Measurements from ENCODE around the gene B3GALT5.

Gene B3GALT5

GRCh38 chr21:39648879-39649278 lies 36.1 kb downstream of the B3GALT5 start:
- no peak for DNase-seq

GRCh38 chr21:39649526-39649925 lies 36.8 kb downstream of the B3GALT5 start:
- no peak for DNase-seq

GRCh38 chr21:39650306-39650705 lies 37.6 kb downstream of the B3GALT5 start:
- no peak for DNase-seq

GRCh38 chr21:39650801-39651200 lies 38.1 kb downstream of the B3GALT5 start:
- DNase-seq: no peak

- DNase-seq: no peak
These were observed 38.5 kb downstream of the B3GALT5 start for GRCh38 chr21:39651206-39651605.

- DNase-seq: no peak
These were observed 42.2 kb downstream of the B3GALT5 start for GRCh38 chr21:39654951-39655350.

- DNase-seq: no peak
These were observed 42.8 kb downstream of the B3GALT5 start for GRCh38 chr21:39655589-39655988.

GRCh38 chr21:39656209-39656608 lies 43.5 kb downstream of the B3GALT5 start:
- no peak for DNase-seq

- DNase-seq: no peak
These were observed 44.5 kb downstream of the B3GALT5 start for GRCh38 chr21:39657091-39657689.

GRCh38 chr21:39658066-39658465 lies 45.3 kb downstream of the B3GALT5 start:
- no peak for DNase-seq

- DNase-seq: no peak
These were observed 46.5 kb downstream of the B3GALT5 start for GRCh38 chr21:39659070-39659815.

- no peak for DNase-seq
These were observed 47.6 kb downstream of the B3GALT5 start for GRCh38 chr21:39660191-39660980.

- DNase-seq: no peak
These were observed 48.4 kb downstream of the B3GALT5 start for GRCh38 chr21:39661121-39661520.

GRCh38 chr21:39661740-39662139 lies 49.0 kb downstream of the B3GALT5 start:
- no peak for DNase-seq

GRCh38 chr21:39662411-39662953 lies 49.7 kb downstream of the B3GALT5 start:
- no peak for DNase-seq

GRCh38 chr21:39663066-39663465 lies 50.3 kb downstream of the B3GALT5 start:
- DNase-seq: no peak

GRCh38 chr21:39663742-39664492 lies 51.2 kb downstream of the B3GALT5 start:
- no peak for DNase-seq

GRCh38 chr21:39664586-39664985 lies 51.8 kb downstream of the B3GALT5 start:
- DNase-seq: no peak

- DNase-seq: no peak
These were observed 53.3 kb downstream of the B3GALT5 start for GRCh38 chr21:39666026-39666425.

GRCh38 chr21:39666681-39667315 lies 54.1 kb downstream of the B3GALT5 start:
- DNase-seq: no peak

- no peak for DNase-seq
These were observed 54.7 kb downstream of the B3GALT5 start for GRCh38 chr21:39667353-39667891.

GRCh38 chr21:39668369-39668768 lies 55.6 kb downstream of the B3GALT5 start:
- no peak for DNase-seq

Measured in T-helper 9 cell (primary cell).